HG02884 (cell line): ENCODE results near the gene SLC4A5.
"Not testable (repeated sequence)": the region's sequence is repeated elsewhere in the genome, so short reads cannot be mapped to it uniquely, and the experiment has no call there.

Experiments
- ATAC-seq: cut with Tn5 transposase; IDR thresholded peaks from one replicate; pipeline ENCODE4 v1.9.1; 2021; ENCODE audit warnings: mild to moderate bottlenecking, moderate library complexity; ENCODE audit not compliant: unreplicated experiment

SLC4A5 gene

GRCh38 chr2:74238879-74239278 is 104.3 kb downstream of the SLC4A5 start:
- ATAC-seq = no peak

DNA sequence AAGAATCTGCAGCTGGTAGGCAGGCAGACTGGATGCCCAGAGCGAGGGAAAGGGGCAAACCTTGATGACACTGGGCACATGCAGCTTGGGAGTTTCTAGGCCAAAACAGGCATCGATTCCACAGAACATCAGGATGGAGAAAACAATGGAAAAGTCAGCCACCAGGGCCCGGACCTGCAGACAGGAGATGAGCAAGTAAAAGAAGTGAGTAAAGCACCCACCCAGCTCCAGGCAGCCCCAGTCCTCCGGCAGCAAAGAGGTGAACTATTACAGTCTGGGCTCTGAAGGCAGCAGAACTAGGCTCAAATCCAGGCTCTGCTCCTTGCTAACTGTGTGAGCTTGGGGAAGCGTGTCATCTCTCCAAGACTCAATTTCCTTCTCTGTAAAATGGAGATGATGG is 108.2 kb downstream of the SLC4A5 start:
- ATAC-seq = no peak

DNA sequence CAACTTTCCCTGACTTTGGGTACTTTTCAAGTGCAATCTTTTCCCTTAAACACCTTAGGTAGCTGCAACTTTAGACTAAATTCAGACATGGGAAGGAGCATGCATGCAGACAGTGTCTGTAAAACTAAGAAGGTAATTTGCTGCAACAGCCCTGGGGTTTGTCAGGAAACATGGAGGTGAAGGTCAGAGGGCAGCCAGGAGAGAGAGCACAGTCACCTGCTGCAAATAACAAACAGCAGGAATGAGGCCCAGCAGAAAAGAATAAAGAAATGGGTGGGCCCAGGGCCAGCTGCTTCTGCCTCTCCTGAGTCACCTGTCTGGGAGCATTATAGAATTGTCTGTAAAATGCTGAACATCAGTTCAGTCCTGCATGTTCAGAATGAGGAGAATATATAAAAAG is 109.6 kb downstream of the SLC4A5 start:
- no peak for ATAC-seq

DNA sequence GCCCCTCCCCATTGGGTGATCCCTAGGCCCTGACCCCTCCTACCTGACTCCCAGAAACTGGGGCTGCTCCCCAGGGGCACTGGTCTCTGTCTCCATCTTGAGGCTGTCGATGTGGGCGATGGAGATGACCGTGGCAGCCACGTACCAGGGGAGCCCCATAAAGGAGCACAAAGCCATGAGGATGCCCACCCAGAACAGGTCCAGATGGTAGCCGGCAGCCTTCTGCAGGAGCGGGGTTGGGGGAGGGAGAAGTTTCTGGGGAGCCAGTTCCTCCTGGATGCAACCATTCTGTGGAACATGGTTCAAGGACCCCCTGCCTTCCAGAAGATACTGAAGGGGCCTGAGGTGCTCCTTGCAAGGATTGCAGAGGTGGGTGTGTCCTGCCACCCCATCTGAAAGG is 110.8 kb downstream of the SLC4A5 start:
- no peak for ATAC-seq

GRCh38 chr2:74229865-74230264 is 113.4 kb downstream of the SLC4A5 start:
- not testable (repeated sequence) for ATAC-seq

GRCh38 chr2:74228772-74229171 is 114.4 kb downstream of the SLC4A5 start:
- no peak for ATAC-seq

DNA sequence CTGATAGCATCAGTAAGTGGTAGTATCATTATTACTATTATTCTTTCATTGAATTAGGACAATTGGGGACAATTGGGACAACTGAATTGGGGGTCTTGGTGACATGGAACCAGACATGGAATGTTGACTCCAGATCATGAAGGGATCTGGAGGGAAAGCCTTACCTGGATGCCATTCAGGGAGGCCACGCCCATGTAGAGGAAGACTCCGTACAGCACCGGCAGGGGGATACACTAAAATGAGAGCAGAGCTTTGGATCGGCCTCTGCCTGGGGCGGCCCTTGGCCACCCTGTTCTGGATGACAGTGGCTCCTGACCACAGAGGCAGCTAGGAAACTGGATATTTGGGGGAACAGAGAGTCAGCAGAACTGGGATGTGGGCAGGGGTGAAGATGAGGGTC is 115.6 kb downstream of the SLC4A5 start:
- ATAC-seq = no peak

DNA sequence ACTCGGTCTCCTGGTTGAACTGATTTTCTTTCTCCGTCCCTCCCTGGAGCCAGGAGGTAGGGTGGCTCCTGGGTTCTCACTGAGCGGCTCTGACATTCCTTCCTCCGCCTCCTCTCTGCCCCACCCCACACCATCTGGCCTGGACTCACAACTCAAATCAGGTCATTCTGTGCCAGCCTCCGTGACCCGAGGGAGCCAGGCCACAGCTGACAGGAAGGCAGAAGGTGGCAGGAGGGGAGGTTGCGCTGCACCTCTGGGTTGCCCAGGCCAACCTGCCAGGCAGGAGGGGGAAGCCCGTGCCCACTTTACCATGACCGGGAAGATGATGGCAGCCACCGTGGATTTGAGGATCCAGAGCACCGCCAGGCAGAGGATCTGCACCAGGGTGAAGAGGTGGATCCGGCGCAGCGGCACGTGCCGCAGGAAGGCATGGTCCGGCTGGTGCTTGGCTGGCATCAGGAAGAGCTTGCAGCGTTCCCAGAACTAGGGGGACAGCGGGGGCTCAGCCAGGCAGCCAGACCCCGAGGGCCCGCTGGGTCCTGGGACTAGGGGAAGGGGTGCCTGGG is 116.5 kb downstream of the SLC4A5 start:
- ATAC-seq = no peak

GRCh38 chr2:74225698-74226459 is 117.3 kb downstream of the SLC4A5 start:
- no peak for ATAC-seq

DNA sequence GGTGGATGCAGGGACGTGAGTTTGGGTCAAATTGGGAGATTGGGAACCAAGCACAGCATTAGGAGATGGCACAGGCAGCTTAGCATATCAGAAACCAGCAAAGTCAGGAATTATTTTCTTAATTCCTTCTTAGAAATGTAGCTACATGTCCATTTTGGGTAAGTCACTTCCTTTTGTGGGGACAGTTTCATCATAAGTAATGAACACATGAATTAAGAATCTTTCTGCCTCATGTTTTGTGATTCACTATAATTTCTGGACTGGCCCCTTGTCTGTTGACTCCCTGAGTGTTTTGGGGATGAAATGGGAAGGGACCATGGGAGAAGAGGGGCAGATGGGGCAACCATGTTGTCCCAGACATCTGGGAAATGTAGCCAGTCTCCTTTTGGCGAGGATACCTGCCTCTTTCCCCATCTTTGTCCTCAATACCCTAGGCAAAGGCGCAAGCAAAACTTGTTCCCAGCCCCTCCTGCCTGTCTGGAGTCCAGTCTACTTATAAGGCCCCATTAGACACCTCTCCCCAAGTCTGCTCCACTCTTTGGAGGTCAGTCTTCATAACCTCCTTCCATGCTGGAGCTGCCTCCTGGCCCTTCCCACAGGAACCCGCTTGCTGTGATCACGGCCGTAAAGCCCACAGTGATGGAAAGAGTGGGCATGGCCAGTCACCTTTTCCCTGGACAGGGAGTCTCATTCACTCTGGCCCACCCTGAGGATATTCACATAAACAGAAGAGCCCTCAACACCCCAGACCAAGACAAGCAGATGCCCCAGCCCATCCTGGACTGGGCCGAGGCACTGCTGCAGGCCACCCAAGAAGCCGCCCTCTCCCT is 119.1 kb downstream of the SLC4A5 start:
- ATAC-seq = no peak

DNA sequence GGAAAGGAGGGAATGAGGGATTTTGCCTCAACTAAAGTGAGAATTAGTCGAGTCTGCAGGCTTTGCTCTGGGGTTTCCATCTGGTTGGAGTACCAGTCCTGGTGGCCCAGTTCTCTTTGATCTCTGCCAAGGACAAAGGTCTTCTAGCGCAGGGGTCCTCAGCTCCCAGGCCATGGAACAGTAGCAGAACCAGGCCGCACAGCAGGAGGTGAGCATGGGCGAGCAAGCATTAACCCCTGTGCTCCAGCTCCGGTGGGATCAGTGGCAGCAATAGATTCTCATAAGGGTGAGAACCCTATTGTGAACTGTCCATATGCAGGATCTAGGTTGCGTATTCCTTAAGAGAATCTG is 120.9 kb downstream of the SLC4A5 start:
- no peak for ATAC-seq

GRCh38 chr2:74221604-74222299 is 121.5 kb downstream of the SLC4A5 start:
- no peak for ATAC-seq

DNA sequence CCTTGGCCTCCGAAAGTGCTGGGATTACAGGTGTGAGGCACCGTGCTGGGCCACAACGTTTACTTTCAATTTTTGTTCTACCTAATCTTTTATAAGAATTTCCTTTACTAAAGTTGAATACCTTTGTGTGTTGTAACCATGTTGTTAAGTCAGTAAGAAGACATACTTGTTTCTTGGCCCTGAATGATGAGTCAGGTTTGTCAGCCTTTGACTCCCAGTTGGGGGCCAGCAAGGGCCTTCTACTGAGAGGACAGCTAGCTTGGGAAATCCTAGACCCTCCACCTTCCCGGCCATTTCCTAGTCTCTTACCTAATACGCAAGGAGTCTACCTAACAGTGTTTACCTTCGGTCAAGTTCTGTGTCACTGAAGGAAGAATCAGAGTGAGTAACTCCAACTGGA is 122.1 kb downstream of the SLC4A5 start:
- no peak for ATAC-seq

DNA sequence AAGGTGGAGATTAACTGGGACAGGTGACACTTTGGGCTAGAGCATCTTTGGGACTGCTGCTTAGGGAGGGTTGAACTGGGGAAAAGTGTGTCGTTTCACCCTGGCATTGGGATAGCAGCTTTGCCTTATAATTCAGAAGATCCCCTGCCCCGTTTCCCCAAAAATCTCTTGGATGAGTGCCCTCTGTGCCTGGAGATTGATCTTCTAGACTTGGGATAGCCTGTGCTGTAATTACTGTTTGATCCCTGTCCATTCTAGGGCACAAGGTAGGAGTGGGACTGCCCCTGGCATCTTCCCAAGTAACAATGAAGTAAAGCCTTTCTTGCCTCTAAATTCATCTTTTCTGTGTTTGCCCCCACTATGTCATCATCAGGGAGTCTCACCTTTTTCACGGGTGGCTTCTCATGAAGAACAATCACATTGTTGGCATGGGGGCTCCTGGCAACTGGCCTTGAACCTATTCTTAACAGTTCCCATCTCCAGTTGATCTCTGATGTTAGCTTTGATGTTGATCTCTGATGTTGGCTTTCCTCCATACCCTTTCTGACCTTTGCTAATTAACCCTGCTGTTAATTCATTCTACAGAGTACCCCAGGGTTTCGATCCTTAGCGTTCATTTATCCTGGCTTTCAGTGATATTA is 123.2 kb downstream of the SLC4A5 start:
- ATAC-seq = no peak

- no peak for ATAC-seq
Observed at GRCh38 chr2:74216642-74217041, 126.6 kb downstream of the SLC4A5 start.

DNA sequence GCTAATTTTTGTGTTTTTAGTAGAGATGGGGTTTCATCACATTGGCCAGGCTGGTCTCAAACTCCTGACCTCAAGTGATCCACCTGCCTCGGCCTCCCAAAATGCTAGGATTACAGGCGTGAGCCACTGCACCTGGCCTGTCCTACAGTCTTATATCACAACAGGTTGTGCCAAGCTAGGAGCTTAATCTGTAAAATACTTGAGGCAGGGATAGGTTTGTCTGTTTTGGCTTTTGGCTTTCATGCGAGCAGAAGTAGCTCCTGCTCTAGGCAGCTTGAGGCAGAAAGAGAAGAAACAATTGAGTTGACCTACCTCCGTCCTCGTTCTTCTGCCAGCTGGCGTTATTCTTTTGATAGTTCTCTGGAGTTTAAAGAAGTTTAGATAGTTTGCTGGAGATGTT is 127.4 kb downstream of the SLC4A5 start:
- ATAC-seq = not testable (repeated sequence)

- no peak for ATAC-seq
Observed at GRCh38 chr2:74212702-74213410, 130.4 kb downstream of the SLC4A5 start.

- ATAC-seq = peak; percentile 68
Observed at GRCh38 chr2:74206180-74206688, 137.0 kb downstream of the SLC4A5 start.

- ATAC-seq = no peak
Observed at GRCh38 chr2:74205596-74205995, 137.6 kb downstream of the SLC4A5 start.

DNA sequence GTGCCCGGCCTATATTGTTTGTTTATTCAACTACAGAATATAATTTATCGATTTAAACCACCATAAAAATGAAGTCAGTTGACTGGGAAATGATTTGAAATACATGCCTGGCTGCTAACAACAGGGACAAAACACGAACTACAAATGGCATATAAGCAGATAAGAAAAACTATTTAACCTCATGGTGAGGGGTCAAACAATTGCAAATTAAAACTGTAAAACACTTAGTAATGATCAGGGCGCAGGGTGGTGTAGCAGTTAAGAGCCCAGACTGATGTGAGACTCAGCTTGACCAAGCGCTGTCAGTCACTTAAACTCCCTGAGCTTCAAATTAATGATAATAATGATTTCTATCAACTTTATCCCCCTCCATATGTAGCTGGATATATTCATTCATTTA is 138.1 kb downstream of the SLC4A5 start:
- ATAC-seq = no peak
